HepG2 (cell line): Measurements from ENCODE around the gene NFIC. TPM values are rescaled to one million over a fixed set of nuclear protein-coding genes. Genes with fewer than 3 reads are reported as not detected.

Source experiments
- ARHGAP35 ChIP-seq: sonication (generic); formaldehyde crosslinking; IDR thresholded peaks from 2 replicates; pipeline ENCODE4 v1.9.0; 2022; ENCODE audit warnings: mild to moderate bottlenecking, inconsistent platforms, moderate library complexity, missing genetic modification reagents, borderline replicate concordance
- ARNTL ChIP-seq: sonication (generic); formaldehyde crosslinking; IDR thresholded peaks from 2 replicates; pipeline ENCODE4 v1.4.0; 2020; ENCODE audit warnings: mild to moderate bottlenecking, missing genetic modification reagents
- DPF2 ChIP-seq: sonication (generic); formaldehyde crosslinking; IDR thresholded peaks from 2 replicates; pipeline ENCODE4 v1.4.0; 2020; ENCODE audit warnings: mild to moderate bottlenecking, low read depth, missing genetic modification reagents, borderline replicate concordance
- ESRRA ChIP-seq: sonication (generic); formaldehyde crosslinking; IDR thresholded peaks from 2 replicates; pipeline ENCODE4 v1.5.1; 2020; ENCODE audit warnings: mild to moderate bottlenecking, low read depth, missing genetic modification reagents
- ETV5 ChIP-seq: IDR thresholded peaks from 2 replicates; pipeline ENCODE4 v1.6.1; 2018; ENCODE audit warnings: missing biosample characterization, missing genetic modification reagents, inconsistent platforms, borderline replicate concordance
- HES4 ChIP-seq: sonication (generic); formaldehyde crosslinking; IDR thresholded peaks from 2 replicates; pipeline ENCODE4 v1.9.0; 2021; ENCODE audit warnings: mild to moderate bottlenecking, missing genetic modification reagents, borderline replicate concordance
- HMGA1 ChIP-seq: sonication (generic); formaldehyde crosslinking; conservative IDR thresholded peaks from 2 replicates; pipeline ENCODE4 v1.4.0; 2020; ENCODE audit warnings: missing genetic modification reagents
- KAT2B ChIP-seq: fragments of 150-350 bp; IDR thresholded peaks from 2 replicates; pipeline ENCODE4 v1.6.1; 2014; ENCODE audit warnings: low read depth, low read length, borderline replicate concordance
- MED1 ChIP-seq: sonication (generic); formaldehyde crosslinking; IDR thresholded peaks from 2 replicates; pipeline ENCODE4 v1.4.0; 2020; ENCODE audit warnings: missing genetic modification reagents
- PTBP1 ChIP-seq: fragments of 200-400 bp; formaldehyde crosslinking; IDR thresholded peaks from 2 replicates; pipeline ENCODE4 v1.6.1; 2018; ENCODE audit warnings: low read length, low read depth; ENCODE audit not compliant: poor library complexity, severe bottlenecking
- SIX1 ChIP-seq: sonication (generic); formaldehyde crosslinking; IDR thresholded peaks from 2 replicates; pipeline ENCODE4 v1.4.0; 2020; ENCODE audit warnings: missing genetic modification reagents, borderline replicate concordance
- THAP11 ChIP-seq: IDR thresholded peaks from 2 replicates; pipeline ENCODE4 v1.6.1; 2016; ENCODE audit warnings: missing biosample characterization, missing genetic modification reagents
- ZKSCAN8 ChIP-seq: IDR thresholded peaks from 2 replicates; pipeline ENCODE4 v1.6.1; 2016; ENCODE audit warnings: borderline replicate concordance, missing genetic modification reagents, missing compliant biosample characterization
- ZNF136 ChIP-seq: sonication (generic); formaldehyde crosslinking; IDR thresholded peaks from 2 replicates; pipeline ENCODE4 v1.8.1; 2022; ENCODE audit warnings: low read depth, mild to moderate bottlenecking, moderate library complexity, missing genetic modification reagents
- ZNF253 ChIP-seq: sonication (generic); formaldehyde crosslinking; IDR thresholded peaks from 2 replicates; pipeline ENCODE4 v1.8.0; 2022; ENCODE audit warnings: mild to moderate bottlenecking, missing genetic modification reagents, borderline replicate concordance
- ZNF264 ChIP-seq: sonication (generic); formaldehyde crosslinking; IDR thresholded peaks from 2 replicates; pipeline ENCODE4 v1.4.0; 2020; ENCODE audit warnings: missing genetic modification reagents
- ZNF296 ChIP-seq: sonication (generic); formaldehyde crosslinking; conservative IDR thresholded peaks from 2 replicates; pipeline ENCODE4 v1.5.0; 2020; ENCODE audit warnings: mild to moderate bottlenecking, missing genetic modification reagents
- ZNF30 ChIP-seq: sonication (generic); formaldehyde crosslinking; IDR thresholded peaks from 2 replicates; pipeline ENCODE4 v1.5.0; 2020; ENCODE audit warnings: mild to moderate bottlenecking, missing genetic modification reagents
- ZNF337 ChIP-seq: sonication (generic); formaldehyde crosslinking; IDR thresholded peaks from 2 replicates; pipeline ENCODE4 v1.5.1; 2020; ENCODE audit warnings: missing genetic modification reagents, low read depth, mild to moderate bottlenecking, borderline replicate concordance
- polyA plus RNA-seq, 8 experiments: library from polyadenylated mRNA; depleted of rRNA in 3 of 8; stranded (reverse) in 7 of 8; unstranded in 1 of 8; fragments of >200 nt; fragmentation: Illumina TruSeq in 4 of 8; extraction: Trizol in 4 of 8; gene quantifications; 2 replicates each; pipeline versions ENCODE4 v1.2.1 to v1.2.3, GENCODE V29; 2011 to 2016; ENCODE audit warnings: low read depth in 4 of 8, missing spikeins in 1 of 8, mixed read lengths in 1 of 8; ENCODE audit not compliant: insufficient read depth in 1 of 8
- total RNA-seq, 5 experiments: library from RNA; depleted of rRNA; stranded (reverse); fragments of >200 nt; fragmentation: Illumina TruSeq; extraction: Trizol; gene quantifications; 2 replicates each; pipeline ENCODE4 v1.2.3, GENCODE V29; 2016; ENCODE audit warnings: low read depth in 1 of 5
- TF ChIP-seq, protein P1 (sequence below): sonication (generic); formaldehyde crosslinking; conservative IDR thresholded peaks from 2 replicates; pipeline ENCODE4 v1.4.0; 2020; ENCODE audit warnings: mild to moderate bottlenecking, missing genetic modification reagents, moderate library complexity
- TF ChIP-seq, protein P2 (sequence below): sonication (generic); formaldehyde crosslinking; IDR thresholded peaks from 2 replicates; pipeline ENCODE4 v1.4.0; 2020; ENCODE audit warnings: missing genetic modification reagents
- TF ChIP-seq, protein P3 (sequence below): sonication (generic); formaldehyde crosslinking; IDR thresholded peaks from 2 replicates; pipeline ENCODE4; 2020; ENCODE audit warnings: missing genetic modification reagents, mild to moderate bottlenecking, borderline replicate concordance

NFIC gene
- total and polyA plus RNA-seq, 2 of the 13 experiments (the other 11 are each of a cell fraction or from before 2014, with no cell fraction given) = 1.3 to 2.5 TPM

DNA sequence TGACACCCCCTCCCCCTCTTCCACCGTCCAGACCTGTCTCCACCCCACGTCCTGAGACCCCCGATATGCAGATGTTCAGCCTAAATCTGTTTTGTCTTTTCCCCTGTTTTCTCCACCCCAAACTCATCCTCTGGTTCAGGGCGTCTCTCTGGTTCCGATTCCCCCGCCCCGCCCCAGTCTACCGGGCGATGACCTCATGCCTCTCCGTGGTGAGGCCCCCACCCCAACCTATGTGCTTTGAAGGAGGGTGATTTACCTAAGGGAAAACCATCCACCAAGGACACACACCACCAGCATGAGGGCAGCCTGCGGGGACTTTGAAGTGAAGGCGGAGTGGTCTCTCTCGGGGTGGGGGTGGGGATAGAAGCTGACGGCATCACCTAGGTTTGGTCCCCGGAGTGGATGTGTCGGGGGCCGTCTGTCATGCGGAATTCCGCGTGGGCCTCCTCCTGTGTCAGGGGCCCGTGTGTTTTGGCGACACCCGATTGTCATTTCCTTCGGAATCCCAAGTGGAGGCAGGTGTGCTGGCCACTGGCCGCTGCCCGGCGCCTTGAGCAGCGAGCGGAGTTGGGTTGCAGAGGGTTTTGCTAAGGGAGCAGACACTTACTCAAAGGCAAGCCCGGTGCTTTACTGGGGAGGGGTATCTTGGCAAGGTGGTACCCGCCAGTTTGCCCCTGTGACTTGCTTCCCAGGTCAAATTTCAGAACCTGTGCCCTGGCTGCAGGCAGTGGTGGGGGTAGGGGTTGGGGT lies 141.2 kb downstream of the NFIC start (continued):
- no peak for TF ChIP-seq ARHGAP35 (CRISPR knock-in tag)
- no peak for TF ChIP-seq DPF2
- TF ChIP-seq SIX1 (CRISPR knock-in tag) = no peak
- TF ChIP-seq ETV5 (CRISPR knock-in tag) = no peak
- peak; percentile 46; the same call in 1 of the 2 replicates for TF ChIP-seq ZNF264
- TF ChIP-seq, protein P1, sequence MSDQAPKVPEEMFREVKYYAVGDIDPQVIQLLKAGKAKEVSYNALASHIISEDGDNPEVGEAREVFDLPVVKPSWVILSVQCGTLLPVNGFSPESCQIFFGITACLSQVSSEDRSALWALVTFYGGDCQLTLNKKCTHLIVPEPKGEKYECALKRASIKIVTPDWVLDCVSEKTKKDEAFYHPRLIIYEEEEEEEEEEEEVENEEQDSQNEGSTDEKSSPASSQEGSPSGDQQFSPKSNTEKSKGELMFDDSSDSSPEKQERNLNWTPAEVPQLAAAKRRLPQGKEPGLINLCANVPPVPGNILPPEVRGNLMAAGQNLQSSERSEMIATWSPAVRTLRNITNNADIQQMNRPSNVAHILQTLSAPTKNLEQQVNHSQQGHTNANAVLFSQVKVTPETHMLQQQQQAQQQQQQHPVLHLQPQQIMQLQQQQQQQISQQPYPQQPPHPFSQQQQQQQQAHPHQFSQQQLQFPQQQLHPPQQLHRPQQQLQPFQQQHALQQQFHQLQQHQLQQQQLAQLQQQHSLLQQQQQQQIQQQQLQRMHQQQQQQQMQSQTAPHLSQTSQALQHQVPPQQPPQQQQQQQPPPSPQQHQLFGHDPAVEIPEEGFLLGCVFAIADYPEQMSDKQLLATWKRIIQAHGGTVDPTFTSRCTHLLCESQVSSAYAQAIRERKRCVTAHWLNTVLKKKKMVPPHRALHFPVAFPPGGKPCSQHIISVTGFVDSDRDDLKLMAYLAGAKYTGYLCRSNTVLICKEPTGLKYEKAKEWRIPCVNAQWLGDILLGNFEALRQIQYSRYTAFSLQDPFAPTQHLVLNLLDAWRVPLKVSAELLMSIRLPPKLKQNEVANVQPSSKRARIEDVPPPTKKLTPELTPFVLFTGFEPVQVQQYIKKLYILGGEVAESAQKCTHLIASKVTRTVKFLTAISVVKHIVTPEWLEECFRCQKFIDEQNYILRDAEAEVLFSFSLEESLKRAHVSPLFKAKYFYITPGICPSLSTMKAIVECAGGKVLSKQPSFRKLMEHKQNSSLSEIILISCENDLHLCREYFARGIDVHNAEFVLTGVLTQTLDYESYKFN = peak; percentile 68
- TF ChIP-seq THAP11 (CRISPR knock-in tag) = no peak
- no peak for TF ChIP-seq HES4 (CRISPR knock-in tag)
- no peak for TF ChIP-seq ARNTL (CRISPR knock-in tag)
- no peak for TF ChIP-seq ESRRA
- TF ChIP-seq HMGA1 (CRISPR knock-in tag) = no peak
- TF ChIP-seq ZKSCAN8 = no peak
- TF ChIP-seq ZNF253 (CRISPR knock-in tag) = no peak
- TF ChIP-seq ZNF30 (CRISPR knock-in tag) = no peak
- TF ChIP-seq, protein P2, sequence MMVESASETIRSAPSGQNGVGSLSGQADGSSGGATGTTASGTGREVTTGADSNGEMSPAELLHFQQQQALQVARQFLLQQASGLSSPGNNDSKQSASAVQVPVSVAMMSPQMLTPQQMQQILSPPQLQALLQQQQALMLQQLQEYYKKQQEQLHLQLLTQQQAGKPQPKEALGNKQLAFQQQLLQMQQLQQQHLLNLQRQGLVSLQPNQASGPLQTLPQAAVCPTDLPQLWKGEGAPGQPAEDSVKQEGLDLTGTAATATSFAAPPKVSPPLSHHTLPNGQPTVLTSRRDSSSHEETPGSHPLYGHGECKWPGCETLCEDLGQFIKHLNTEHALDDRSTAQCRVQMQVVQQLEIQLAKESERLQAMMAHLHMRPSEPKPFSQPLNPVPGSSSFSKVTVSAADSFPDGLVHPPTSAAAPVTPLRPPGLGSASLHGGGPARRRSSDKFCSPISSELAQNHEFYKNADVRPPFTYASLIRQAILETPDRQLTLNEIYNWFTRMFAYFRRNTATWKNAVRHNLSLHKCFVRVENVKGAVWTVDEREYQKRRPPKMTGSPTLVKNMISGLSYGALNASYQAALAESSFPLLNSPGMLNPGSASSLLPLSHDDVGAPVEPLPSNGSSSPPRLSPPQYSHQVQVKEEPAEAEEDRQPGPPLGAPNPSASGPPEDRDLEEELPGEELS (CRISPR knock-in tag) = no peak
- TF ChIP-seq KAT2B = no peak
- 0 out of 2 replicates have a peak, but pooled peaks have one; percentile 37 for TF ChIP-seq MED1
- TF ChIP-seq PTBP1 = no peak
- TF ChIP-seq, protein P3, sequence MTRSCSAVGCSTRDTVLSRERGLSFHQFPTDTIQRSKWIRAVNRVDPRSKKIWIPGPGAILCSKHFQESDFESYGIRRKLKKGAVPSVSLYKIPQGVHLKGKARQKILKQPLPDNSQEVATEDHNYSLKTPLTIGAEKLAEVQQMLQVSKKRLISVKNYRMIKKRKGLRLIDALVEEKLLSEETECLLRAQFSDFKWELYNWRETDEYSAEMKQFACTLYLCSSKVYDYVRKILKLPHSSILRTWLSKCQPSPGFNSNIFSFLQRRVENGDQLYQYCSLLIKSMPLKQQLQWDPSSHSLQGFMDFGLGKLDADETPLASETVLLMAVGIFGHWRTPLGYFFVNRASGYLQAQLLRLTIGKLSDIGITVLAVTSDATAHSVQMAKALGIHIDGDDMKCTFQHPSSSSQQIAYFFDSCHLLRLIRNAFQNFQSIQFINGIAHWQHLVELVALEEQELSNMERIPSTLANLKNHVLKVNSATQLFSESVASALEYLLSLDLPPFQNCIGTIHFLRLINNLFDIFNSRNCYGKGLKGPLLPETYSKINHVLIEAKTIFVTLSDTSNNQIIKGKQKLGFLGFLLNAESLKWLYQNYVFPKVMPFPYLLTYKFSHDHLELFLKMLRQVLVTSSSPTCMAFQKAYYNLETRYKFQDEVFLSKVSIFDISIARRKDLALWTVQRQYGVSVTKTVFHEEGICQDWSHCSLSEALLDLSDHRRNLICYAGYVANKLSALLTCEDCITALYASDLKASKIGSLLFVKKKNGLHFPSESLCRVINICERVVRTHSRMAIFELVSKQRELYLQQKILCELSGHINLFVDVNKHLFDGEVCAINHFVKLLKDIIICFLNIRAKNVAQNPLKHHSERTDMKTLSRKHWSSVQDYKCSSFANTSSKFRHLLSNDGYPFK (CRISPR knock-in tag) = no peak
- no peak for TF ChIP-seq ZNF337 (CRISPR knock-in tag)
- TF ChIP-seq ZNF296 (CRISPR knock-in tag) = no peak
- no peak for TF ChIP-seq ZNF136 (CRISPR knock-in tag)
